Esophagus squamous epithelium (tissue), 5 donors: ENCODE measurements around the gene SH3TC1. TPM values are rescaled to one million over a fixed set of nuclear protein-coding genes. Genes with fewer than 3 reads are reported as not detected.

Source experiments
- DNase-seq: peaks from one replicate; lab custom pipeline; 2025; lab: John Stamatoyannopoulos, UW
- H3K27ac ChIP-seq, 4 donors: fragments of 200-600 bp; sonication (generic); one replicate each; pipeline ENCODE4 v1.5.1; 2016 to 2019; ENCODE audit warnings: mild to moderate bottlenecking in 1 of 4
- H3K27me3 ChIP-seq, 4 donors: fragments of 200-600 bp; sonication (generic); 1 replicate in 3 of 4; 2 replicates in 1 of 4; pipeline versions ENCODE4 v1.5.1 to v1.6.0; 2017 to 2021; ENCODE audit warnings: antibody characterized with exemption in 1 of 4
- H3K36me3 ChIP-seq, 3 donors: fragments of 200-600 bp; sonication (generic); one replicate each; pipeline ENCODE4 v1.5.1; 2016 to 2019
- H3K4me1 ChIP-seq, 3 donors: fragments of 200-600 bp; sonication (generic); one replicate each; pipeline ENCODE4 v1.5.1; 2017 to 2019
- H3K4me3 ChIP-seq, 4 donors: fragments of 200-600 bp; sonication (generic); 1 replicate in 3 of 4; 2 replicates in 1 of 4; pipeline ENCODE4 v1.5.1; 2016 to 2019; ENCODE audit warnings: mild to moderate bottlenecking in 2 of 4, moderate library complexity in 1 of 4
- H3K9me3 ChIP-seq, 3 donors: fragments of 200-600 bp; sonication (generic); one replicate each; pipeline ENCODE4 v1.5.1; 2016 to 2019
- CTCF ChIP-seq, 6 experiments: fragments of 450-650 bp in 4 of 6; fragments of 200-600 bp in 2 of 6; sonication (generic) in 2 of 6; IDR thresholded peaks; one replicate each; pipeline ENCODE4 v1.5.1; 2016 to 2019; ENCODE audit warnings: antibody characterized with exemption in 6 of 6, mild to moderate bottlenecking in 4 of 6, moderate library complexity in 4 of 6
- POLR2A ChIP-seq, 4 donors: fragments of 450-650 bp; IDR thresholded peaks; one replicate each; pipeline ENCODE4 v1.6.1; 2017; ENCODE audit warnings: antibody characterized with exemption in 4 of 4, mild to moderate bottlenecking in 4 of 4, moderate library complexity in 3 of 4
- WGBS, 2 donors: methylation state at CpG; one replicate each; pipeline ENCODE4 v1.1.5; 2018; 5-methylcytosine and 5-hydroxymethylcytosine counted together
- intact Hi-C: fragments of 100-400 bp; cut with DNase I; formaldehyde crosslinking; loops from one replicate; pipeline ENCODE4 v1.15.0; 2022
- total RNA-seq, 4 donors: library from RNA; depleted of rRNA; stranded (reverse); fragments of >200 nt; gene quantifications; one replicate each; pipeline ENCODE4 v1.1.0, GENCODE V29; 2016
- donor health status: DM: yes; HTN: yes; CAD: no.

Gene SH3TC1
- total RNA-seq, 4 donors from 2014 or later, result 24.6 to 31.2 (median 27.1) TPM

GRCh38 chr4:8220661-8221450, 21.8 kb downstream of the SH3TC1 start:
- Histone ChIP-seq H3K36me3 (peaks cover 10 to 87% (median 37%) of the 10 kb centered on the region in 3 donors), H3K4me1 (peaks cover 0 to 21% (median 0%) of the 10 kb centered on the region in 3 donors), H3K9me3 (no peaks in the 10 kb centered on the region), H3K27me3 (no peaks in the 10 kb centered on the region), H3K4me3 (no peak overlapping the region), H3K27ac (peak overlapping the region in 3 of 4 donors; percentile 12 to 75 (median 67))
- TF ChIP-seq CTCF (IDR thresholded peaks at IDR 0.05), result no peak
- TF ChIP-seq POLR2A (IDR thresholded peaks at IDR 0.05), result no peak
- DNase-seq, result no peak
- WGBS, 2 donors, result 87% methylated on average over 7 of the region's 7 CpGs
- intact Hi-C loops, result no loop called here

- H3K4me1 ChIP-seq, result peaks cover 0 to 27% (median 0%) of the 10 kb centered on the region in 3 donors
- H3K36me3 ChIP-seq, result peaks cover 5 to 87% (median 31%) of the 10 kb centered on the region in 3 donors
- intact Hi-C loops, result no loop called here
- H3K9me3 ChIP-seq, result no peaks in the 10 kb centered on the region
- H3K4me3 ChIP-seq, result no peak overlapping the region
- WGBS, 2 donors, result 32 to 54% methylated on average over 5 of the region's 5 CpGs
- TF ChIP-seq CTCF (IDR thresholded peaks at IDR 0.05), result no peak
- no peak for TF ChIP-seq POLR2A (IDR thresholded peaks at IDR 0.05)
- peak overlapping the region in 2 of 4 donors; percentile 37 to 67 for H3K27ac ChIP-seq
- no peak for DNase-seq
- H3K27me3 ChIP-seq, result no peaks in the 10 kb centered on the region
Measured at GRCh38 chr4:8221476-8221875, 22.4 kb downstream of the SH3TC1 start.

GRCh38 chr4:8221985-8222384, 22.9 kb downstream of the SH3TC1 start:
- Histone ChIP-seq H3K27me3 (no peaks in the 10 kb centered on the region), H3K4me1 (peaks cover 0 to 32% (median 1%) of the 10 kb centered on the region in 3 donors), H3K36me3 (peaks cover 5 to 87% (median 27%) of the 10 kb centered on the region in 3 donors), H3K4me3 (no peak overlapping the region), H3K9me3 (no peaks in the 10 kb centered on the region), H3K27ac (peak overlapping the region in 3 of 4 donors; percentile 3 to 67 (median 37))
- TF ChIP-seq POLR2A (IDR thresholded peaks at IDR 0.05) (no peak), CTCF (IDR thresholded peaks at IDR 0.05) (no peak)
- DNase-seq, result no peak
- intact Hi-C loops, result no loop called here

- peaks cover 2 to 40% (median 9%) of the 10 kb centered on the region in 3 donors for H3K4me1 ChIP-seq
- no peaks in the 10 kb centered on the region for H3K27me3 ChIP-seq
- no peak for DNase-seq
- WGBS, 2 donors, result 89 to 97% methylated on average over 5 to 13 of the region's 15 CpGs
- peak overlapping the region in 2 of 4 donors; percentile 3 to 21 for H3K27ac ChIP-seq
- peaks cover 5 to 87% (median 27%) of the 10 kb centered on the region in 3 donors for H3K36me3 ChIP-seq
- TF ChIP-seq CTCF (IDR thresholded peaks at IDR 0.05) (no peak), POLR2A (IDR thresholded peaks at IDR 0.05) (no peak)
- H3K9me3 ChIP-seq, result no peaks in the 10 kb centered on the region
- H3K4me3 ChIP-seq, result no peak overlapping the region
- intact Hi-C loops, result no loop called here
Measured at GRCh38 chr4:8222609-8223388, 23.7 kb downstream of the SH3TC1 start.
